Activated CD4-positive, alpha-beta T cell treated with anti-CD3 and anti-CD28 coated beads, Interleukin-2, amount 50 U/mL, for 16 hours (primary cell): Measurements from ENCODE around the gene RAB40A.
A peak's percentile ranks its signal among the peaks of the same experiment; 100 is the strongest.

Experiments used
- DNase-seq: peaks from one replicate; pipeline ENCODE4 v3.0.0-alpha.2; 2020

The RAB40A gene

GRCh38 chrX:103519389-103519788 lies at the start of gene RAB40A:
Gene RAB40A (minus strand): TSS chrX:103519489. CDS start chrX:103500756, 18,733 bp downstream.
- DNase-seq = no peak

GRCh38 chrX:103565752-103566151 lies 46.5 kb upstream of the RAB40A start:
- DNase-seq = no peak

GRCh38 chrX:103565197-103565596 lies 45.9 kb upstream of the RAB40A start:
- no peak for DNase-seq

GRCh38 chrX:103562801-103563200 lies 43.5 kb upstream of the RAB40A start:
- DNase-seq = no peak

- DNase-seq = no peak
Measured at GRCh38 chrX:103560256-103560655, 41.0 kb upstream of the RAB40A start.

GRCh38 chrX:103556963-103557612 lies 37.8 kb upstream of the RAB40A start:
- DNase-seq = no peak

GRCh38 chrX:103554687-103555424 lies 35.6 kb upstream of the RAB40A start:
- DNase-seq = peak; percentile 70

GRCh38 chrX:103552236-103552635 lies 32.9 kb upstream of the RAB40A start:
- DNase-seq = no peak

- DNase-seq = no peak
Measured at GRCh38 chrX:103550415-103551051, 31.2 kb upstream of the RAB40A start.

- no peak for DNase-seq
Measured at GRCh38 chrX:103549916-103550315, 30.6 kb upstream of the RAB40A start.

GRCh38 chrX:103540145-103540544 lies 20.9 kb upstream of the RAB40A start:
- no peak for DNase-seq

GRCh38 chrX:103539695-103540094 lies 20.4 kb upstream of the RAB40A start:
- no peak for DNase-seq

- DNase-seq = no peak
Measured at GRCh38 chrX:103538728-103539127, 19.4 kb upstream of the RAB40A start.

- no peak for DNase-seq
Measured at GRCh38 chrX:103537871-103538387, 18.6 kb upstream of the RAB40A start.

GRCh38 chrX:103536732-103537131 lies 17.4 kb upstream of the RAB40A start:
- DNase-seq = no peak

GRCh38 chrX:103536071-103536470 lies 16.8 kb upstream of the RAB40A start:
- DNase-seq = no peak

- DNase-seq = no peak
Measured at GRCh38 chrX:103535206-103535605, 15.9 kb upstream of the RAB40A start.

GRCh38 chrX:103533511-103534216 lies 14.4 kb upstream of the RAB40A start:
- peak; percentile 70 for DNase-seq

- no peak for DNase-seq
Measured at GRCh38 chrX:103531002-103531401, 11.7 kb upstream of the RAB40A start.

GRCh38 chrX:103530545-103530944 lies 11.3 kb upstream of the RAB40A start:
- DNase-seq = no peak

GRCh38 chrX:103529550-103529949 lies 10.3 kb upstream of the RAB40A start:
- DNase-seq = no peak

- DNase-seq = no peak
Measured at GRCh38 chrX:103524747-103525146, 5.5 kb upstream of the RAB40A start.

GRCh38 chrX:103523605-103524004 lies 4.3 kb upstream of the RAB40A start:
- no peak for DNase-seq
